ENCODE data around the gene UNC13A.

DNA sequence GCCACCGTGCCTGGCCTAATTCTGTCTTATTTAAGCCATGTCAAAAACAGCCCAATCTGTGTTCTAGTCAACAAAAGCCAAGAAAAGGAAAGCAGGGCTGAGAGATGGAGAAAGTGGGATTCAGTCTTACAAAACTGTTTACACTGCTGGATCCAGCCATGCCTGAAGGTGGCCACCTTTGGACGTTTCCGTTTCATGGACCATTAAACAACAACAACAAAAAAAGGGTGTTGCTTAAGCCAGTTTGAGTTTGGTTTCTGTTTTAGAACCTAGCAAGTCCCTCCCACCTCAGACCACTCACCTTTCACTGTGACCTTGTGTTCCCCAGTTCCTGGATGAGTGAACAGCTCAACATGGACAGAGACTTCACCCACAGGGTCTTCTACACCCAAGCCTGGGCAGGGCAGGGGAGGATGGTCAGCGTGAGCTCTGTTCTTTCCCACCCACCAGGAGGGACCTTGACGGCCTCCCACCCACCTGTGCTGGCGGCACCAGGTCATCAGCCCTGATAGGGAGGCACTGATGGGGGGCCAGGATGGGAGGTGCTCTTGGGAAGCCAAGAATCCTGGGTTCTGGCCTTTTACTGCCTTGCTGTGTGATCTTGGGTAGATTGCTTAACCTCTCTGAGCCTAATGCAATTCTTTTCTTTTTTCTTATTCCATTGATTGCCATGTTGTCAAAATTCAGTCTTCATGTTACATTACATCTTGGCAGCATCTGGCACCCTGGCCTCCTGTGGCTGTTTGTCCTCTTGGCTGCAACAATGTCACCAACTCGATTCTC, 76.5 kb downstream of the UNC13A start:
- TF ChIP-seq, protein P1, sequence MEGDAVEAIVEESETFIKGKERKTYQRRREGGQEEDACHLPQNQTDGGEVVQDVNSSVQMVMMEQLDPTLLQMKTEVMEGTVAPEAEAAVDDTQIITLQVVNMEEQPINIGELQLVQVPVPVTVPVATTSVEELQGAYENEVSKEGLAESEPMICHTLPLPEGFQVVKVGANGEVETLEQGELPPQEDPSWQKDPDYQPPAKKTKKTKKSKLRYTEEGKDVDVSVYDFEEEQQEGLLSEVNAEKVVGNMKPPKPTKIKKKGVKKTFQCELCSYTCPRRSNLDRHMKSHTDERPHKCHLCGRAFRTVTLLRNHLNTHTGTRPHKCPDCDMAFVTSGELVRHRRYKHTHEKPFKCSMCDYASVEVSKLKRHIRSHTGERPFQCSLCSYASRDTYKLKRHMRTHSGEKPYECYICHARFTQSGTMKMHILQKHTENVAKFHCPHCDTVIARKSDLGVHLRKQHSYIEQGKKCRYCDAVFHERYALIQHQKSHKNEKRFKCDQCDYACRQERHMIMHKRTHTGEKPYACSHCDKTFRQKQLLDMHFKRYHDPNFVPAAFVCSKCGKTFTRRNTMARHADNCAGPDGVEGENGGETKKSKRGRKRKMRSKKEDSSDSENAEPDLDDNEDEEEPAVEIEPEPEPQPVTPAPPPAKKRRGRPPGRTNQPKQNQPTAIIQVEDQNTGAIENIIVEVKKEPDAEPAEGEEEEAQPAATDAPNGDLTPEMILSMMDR (IDR thresholded peaks at IDR 0.05 in 2 of 3, conservative IDR thresholded peaks at IDR 0.05 in 1 of 3; ENCODE audit: borderline replicate concordance in 1 of 3, insufficient read depth in 1 of 3, low read depth in 2 of 3, low read length in 2 of 3): no peak
- no peak for TF ChIP-seq EGR1 (IDR thresholded peaks at IDR 0.05; ENCODE audit: low read depth)
- TF ChIP-seq, protein P2, sequence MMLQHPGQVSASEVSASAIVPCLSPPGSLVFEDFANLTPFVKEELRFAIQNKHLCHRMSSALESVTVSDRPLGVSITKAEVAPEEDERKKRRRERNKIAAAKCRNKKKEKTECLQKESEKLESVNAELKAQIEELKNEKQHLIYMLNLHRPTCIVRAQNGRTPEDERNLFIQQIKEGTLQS (IDR thresholded peaks at IDR 0.05): no peak
- TF ChIP-seq RAD21 (IDR thresholded peaks at IDR 0.05; ENCODE audit: low read depth): no peak
- no peak for TF ChIP-seq EZH2 (IDR thresholded peaks at IDR 0.05)
- TF ChIP-seq, protein P3, sequence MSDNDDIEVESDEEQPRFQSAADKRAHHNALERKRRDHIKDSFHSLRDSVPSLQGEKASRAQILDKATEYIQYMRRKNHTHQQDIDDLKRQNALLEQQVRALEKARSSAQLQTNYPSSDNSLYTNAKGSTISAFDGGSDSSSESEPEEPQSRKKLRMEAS (IDR thresholded peaks at IDR 0.05): no peak
- no peak for TF ChIP-seq SP1 (IDR thresholded peaks at IDR 0.05; ENCODE audit: low read depth)
- TF ChIP-seq ZFX (IDR thresholded peaks at IDR 0.05): no peak
- no peak for TF ChIP-seq POLR2AphosphoS5 (IDR thresholded peaks at IDR 0.05; ENCODE audit: low read depth, low read length)

Measured in HCT116 (cell line).